Astrocyte of the spinal cord (primary cell): ENCODE data around the gene SLC22A8.

Experiments
- DNase-seq: peaks from one replicate; pipeline ENCODE4 v3.0.0; 2011; ENCODE audit warnings: low read depth, low spot score
- H3K4me3 ChIP-seq: 2 replicates; pipeline ENCODE4 v1.5.1; 2011; ENCODE audit warnings: low read depth, mild to moderate bottlenecking, low read length, moderate library complexity
- CTCF ChIP-seq: IDR thresholded peaks from 2 replicates; pipeline ENCODE4 v1.5.1; 2012; ENCODE audit warnings: low read depth, mild to moderate bottlenecking, low read length, inconsistent platforms
- in situ Hi-C: cut with HindIII; loops from 2 replicates; pipeline ENCODE4 v1.10.0; 2017; ENCODE audit warnings: low sequenced_read_pairs

The SLC22A8 gene

GRCh38 chr11:62996271-62996670, 19.4 kb downstream of the SLC22A8 start:
- DNase-seq, result no peak
- TF ChIP-seq CTCF, result no peak
- in situ Hi-C loops, result no loop called here
- H3K4me3 ChIP-seq, result no peak overlapping the region

- no peak for DNase-seq
- no peak for TF ChIP-seq CTCF
- in situ Hi-C loops, result no loop called here
- no peak overlapping the region for H3K4me3 ChIP-seq
Observed at GRCh38 chr11:62994775-62995174, 20.9 kb downstream of the SLC22A8 start.

DNA sequence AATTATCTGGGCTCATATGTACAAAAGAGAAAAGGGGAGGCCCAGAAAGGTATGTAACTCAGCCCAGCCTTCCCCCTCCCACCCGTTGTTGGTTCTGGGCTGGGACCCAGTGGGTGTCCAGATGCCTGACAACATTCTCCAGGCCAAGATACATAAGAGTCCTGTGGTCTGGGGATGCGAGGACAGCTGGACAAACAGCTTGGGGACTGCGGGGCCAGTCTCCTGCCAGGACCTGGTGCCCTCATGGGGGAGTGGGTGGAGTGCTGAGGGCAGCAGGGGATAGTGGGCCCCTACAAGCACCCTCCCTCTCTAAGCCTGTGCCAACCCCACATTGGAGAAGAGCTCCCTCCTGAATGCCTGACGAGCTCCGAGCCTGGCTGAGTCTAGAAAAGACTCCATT, 27.4 kb downstream of the SLC22A8 start:
- DNase-seq, result no peak
- no peak overlapping the region for H3K4me3 ChIP-seq
- TF ChIP-seq CTCF, result no peak
- in situ Hi-C loops, result no loop called here

GRCh38 chr11:62985041-62985750, 30.4 kb downstream of the SLC22A8 start:
- TF ChIP-seq CTCF, result no peak
- no peak overlapping the region for H3K4me3 ChIP-seq
- in situ Hi-C loops, result no loop called here
- DNase-seq, result no peak

DNA sequence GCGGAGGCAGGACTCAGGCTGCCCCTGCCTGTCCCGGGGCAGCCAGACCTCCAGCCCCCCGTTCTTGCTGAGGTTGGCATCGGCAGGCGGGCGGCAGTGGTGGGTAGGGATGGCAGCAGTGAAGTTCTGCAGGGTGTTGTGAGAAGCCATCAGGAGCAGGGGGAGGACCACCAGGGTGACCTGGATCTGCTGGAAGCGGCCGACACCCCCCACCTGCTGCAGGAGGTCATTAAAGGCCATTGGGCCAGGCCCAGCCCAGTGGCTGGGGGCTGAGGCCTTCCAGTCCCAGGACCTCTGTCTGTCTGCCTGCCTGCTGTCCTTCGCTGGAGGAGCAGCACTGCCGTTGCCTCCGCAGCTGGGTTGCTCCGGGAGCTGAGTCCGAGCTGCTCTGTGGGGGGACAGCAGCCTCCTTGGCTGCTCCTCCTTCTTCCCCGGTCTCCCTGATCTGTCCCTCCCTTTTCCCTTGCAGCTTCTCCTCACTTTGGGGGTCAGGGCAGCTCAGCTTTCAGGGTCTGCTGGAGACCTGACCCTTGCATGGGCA, 31.1 kb downstream of the SLC22A8 start, which contains the start of gene SLC22A6:
SLC22A6 (minus strand) TSS at position 517 of the 541 bp plus-strand sequence; CDS start at position 240, 277 bp downstream.
- in situ Hi-C loops, result no loop called here
- TF ChIP-seq CTCF, result no peak
- H3K4me3 ChIP-seq, result no peak within 1 kb of the TSS
- no peak for DNase-seq

DNA sequence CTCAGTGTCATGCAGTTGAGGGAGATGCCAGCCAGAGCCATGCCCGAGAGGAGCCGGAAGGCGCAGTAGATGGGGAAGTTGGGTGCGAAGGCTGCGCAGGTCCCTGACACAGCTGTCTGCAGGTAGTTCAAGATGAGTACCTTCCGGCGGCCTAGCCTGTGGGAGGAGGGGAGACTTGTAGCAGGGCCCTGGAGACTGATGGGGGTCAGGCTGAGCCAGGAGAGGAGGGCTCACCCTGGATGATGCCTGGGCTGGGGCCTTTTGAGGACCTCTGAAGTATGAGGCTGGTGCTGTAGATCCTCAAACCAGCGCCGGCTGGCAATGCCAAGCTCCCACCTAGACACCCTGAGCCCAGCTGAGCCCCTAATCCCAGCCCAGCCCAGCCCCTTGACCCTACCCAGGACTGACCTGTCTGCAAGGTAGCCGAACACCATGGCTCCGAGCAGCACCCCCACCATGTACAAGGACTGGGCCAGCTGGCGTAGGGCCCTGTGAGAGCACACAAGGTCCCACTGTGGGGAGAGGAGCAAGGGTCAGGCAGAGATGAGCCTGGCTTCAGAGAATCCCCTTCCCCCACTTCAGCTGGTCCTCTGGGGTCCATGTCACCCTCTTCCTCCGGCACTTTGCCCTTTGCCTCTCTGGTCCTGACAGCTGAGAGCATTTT, 32.0 kb downstream of the SLC22A8 start:
- in situ Hi-C loops, result no loop called here
- TF ChIP-seq CTCF, result no peak
- DNase-seq, result no peak
- H3K4me3 ChIP-seq, result no peak overlapping the region
